Midbrain (tissue), 1 donor: Measurements from ENCODE around the gene SMAD9.

Source experiments
- DNase-seq: peaks from one replicate; lab custom pipeline; 2025; lab: John Stamatoyannopoulos, UW

The SMAD9 gene

DNA sequence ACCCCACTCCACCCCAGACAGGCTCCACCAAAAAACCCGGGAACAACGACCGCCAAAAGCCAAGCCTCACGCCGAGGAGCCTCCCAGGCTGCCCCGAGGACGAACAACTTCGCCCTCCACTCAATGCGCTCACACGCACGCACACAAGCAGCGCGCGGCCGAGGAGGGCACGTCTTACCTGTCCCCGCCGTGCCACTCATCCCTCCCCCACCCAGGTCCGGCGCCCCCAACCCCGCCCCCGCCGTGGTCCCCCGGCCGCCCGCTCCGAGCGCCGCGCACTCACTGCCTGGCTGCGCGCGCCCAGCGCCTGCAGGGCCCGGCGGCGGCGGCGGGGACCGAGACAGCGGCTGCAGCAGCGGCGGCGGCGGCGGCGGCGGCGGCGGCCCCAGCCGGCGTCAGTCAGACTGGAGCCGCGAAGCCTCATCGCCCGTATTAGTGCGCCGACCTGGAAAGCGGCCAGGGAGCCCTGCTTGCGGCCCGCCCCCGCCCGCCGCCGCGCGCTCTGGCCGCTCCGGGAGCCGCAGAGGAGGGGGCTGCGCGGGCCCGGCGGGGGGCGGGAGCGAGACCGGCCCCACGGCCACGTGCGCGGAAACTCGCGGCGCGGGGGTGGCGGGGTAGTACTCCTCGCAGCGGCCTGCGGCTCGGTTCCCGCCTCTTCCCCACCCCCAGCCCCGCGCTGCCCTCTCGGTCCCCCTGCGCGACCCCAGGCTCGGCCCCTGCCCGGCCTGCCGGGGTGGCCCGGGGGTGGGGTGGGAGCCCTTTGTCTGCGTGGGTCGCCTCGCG is at the start of gene SMAD9:
SMAD9 (minus strand) TSS at position 406 of the 783 bp plus-strand sequence. CDS start 40,549 bp downstream, outside the sequence.
- peak; percentile 71 for DNase-seq

DNA sequence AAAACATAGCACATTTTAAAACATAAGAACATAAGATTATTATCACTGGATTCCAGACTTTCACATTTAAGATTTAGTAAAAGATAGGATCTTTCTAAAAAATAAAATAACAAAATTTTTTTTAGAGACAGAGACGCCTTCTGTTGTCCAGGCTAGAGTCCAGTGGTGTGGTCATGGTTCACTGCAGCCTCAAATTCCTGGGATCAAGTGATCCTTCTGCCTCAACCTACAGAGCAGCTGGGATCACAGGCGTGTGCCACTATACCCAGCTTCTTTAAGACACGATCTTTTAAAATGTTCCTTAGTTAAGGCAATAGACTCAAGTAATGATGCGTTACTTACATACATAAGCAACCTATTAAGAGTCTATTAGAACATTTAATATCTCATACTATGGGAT is 46.4 kb upstream of the SMAD9 start:
- DNase-seq = no peak

DNA sequence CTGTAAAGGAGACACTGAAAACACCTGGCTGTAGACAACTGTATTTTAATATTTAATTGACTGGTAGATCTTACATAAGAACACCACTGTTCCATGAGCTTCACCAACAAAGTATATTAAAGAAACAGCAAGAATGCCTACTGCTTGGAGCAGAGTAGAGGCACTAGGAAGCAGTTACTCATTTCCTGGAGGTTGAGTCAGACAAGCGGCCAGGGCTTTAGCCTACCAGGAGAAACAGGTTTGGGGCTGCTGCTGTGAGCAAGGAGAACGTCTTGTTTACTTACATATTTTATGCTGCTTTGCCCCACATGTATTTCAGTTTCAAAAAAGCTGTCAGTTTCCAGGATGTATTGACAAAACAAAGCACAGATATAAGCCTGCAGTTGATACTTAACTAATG is 45.7 kb upstream of the SMAD9 start:
- DNase-seq = no peak

DNA sequence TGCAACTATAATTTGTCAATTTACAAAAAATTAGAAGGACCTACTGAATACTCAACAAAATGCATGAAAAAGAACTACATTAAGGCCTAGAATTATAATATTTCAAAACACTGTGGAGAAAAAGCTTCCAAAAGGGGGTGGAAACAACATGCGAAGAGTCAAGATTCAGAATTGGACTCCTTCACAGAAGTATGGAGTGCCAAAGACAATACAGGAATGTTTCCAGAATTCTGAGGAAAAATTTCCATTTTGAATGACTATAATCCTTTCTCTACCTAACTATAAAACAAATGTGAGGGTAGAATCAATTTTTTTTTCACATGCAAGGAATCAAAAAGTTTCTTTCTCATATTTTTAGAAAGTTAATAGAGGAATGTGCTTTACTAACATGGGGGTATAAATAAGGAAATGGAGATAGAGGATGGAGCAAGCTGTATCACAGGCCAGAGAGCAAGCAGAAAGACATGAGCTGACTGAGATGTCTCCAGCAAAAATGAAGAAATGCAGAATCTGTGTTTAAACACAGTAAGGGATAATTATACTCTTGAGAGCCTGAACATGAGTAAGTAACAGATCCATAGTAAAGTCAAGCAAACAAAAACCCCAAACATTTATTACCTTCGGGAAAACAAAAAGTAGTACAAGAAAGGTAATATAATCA is 39.5 kb upstream of the SMAD9 start:
- no peak for DNase-seq

DNA sequence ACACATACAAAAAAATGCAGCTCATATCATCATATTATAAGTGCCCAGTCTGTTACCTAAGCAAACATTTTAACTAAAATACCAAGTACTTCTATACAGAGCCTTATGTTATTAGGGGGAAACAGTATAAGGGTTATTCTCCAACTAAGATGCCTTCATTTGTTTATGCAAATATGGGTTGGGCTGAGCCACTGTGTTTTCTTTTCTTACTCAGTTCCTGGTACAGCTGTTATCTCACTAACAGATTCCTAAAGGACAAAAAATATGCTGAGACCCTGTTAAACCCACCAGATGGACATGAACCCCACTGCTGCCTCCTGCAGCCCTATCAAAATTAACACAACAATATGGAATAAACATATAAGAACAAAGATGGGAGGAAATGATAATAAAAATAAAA is 34.5 kb upstream of the SMAD9 start:
- DNase-seq = no peak

DNA sequence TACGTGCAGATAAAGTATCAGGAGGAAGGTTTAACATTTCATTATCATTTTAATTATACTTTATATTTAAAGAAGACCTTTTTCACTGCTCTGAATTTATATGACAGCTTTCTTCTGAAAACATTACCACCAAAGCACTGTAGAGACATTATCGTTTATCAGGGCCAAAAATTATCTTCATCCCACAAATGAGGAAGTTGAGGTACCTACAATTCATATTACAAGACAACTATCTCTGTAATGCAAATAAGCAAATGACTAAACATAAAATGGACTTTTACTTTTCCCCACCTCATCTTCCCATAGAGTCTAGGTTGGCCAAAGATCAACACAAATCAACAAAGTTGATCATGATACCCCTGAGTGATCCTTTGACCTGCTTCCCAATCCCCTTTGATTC is 30.9 kb upstream of the SMAD9 start:
- no peak for DNase-seq

DNA sequence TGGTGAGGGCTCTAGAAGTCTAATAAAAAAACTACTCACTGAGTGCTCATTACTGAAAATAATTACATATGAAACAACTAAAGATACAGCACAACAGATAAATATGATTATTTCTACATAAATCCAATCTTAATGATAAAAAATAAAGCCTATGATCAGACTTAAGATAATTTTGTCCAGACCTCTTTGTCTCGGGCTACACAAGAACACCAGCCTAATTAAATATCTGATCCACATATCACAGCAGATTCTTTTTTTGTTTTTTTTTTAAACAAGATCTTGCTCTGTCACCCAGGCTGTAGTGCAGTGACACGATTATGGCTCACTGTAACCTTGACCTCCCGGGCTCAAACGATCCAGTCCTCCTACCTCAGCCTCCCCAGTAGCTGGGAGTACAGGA is 30.3 kb upstream of the SMAD9 start:
- DNase-seq = no peak

DNA sequence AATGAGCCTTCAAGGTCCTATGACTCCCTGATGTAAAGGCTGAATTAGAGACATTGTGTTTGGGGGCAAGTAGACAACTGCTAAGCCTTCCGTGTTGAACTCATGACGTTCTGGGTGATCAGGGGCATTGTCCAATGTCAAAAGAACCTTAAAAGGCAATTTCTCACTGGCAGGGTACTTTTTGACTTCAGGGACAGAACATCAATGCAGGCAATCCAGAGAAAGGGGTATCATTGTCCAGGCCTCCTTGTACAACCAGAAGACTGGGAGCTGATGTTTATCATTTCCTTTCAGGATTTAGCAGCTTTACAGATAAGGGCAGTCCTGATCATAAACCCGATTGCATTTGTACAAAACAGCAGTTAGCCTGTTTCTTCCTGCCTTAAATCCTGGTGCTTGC is 25.0 kb upstream of the SMAD9 start:
- no peak for DNase-seq

DNA sequence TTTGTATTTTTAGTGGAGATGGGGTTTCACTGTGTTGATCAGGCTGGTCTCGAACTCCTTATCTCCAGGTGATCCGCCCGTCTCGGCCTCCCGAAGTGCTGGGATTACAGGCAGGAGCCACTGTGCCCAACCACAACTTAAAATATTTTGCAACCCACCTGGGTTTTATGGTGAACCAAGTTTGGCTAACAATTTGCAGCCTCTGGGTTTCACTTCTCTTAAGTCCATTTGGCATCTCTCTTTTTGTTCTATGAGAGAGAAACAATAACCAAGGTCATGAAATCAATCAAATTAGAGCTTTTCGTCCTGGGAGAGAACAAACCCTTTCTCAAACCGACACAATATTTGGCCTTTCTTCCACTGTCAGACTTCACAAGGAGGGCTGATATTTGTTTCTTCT is 5.6 kb upstream of the SMAD9 start:
- no peak for DNase-seq

DNA sequence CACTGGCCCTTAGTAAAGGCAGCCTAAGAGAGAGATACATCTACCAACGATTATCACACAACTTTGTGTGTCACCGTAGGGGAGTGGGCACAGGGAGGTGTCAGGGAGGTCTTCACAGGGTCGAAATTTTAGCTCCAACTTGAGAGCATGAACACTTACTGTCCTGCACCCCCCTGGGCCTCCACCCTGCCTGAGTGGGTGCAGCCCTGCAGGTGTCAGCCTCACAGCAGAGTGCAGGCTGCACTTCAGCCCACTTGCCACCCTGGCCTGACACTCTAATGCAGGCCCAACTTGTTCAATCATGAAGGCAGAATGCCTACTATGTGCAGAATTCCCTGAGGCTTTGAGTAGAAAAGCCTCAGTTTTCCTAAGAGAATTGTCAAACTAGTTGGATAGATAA is 4.0 kb upstream of the SMAD9 start:
- no peak for DNase-seq

DNA sequence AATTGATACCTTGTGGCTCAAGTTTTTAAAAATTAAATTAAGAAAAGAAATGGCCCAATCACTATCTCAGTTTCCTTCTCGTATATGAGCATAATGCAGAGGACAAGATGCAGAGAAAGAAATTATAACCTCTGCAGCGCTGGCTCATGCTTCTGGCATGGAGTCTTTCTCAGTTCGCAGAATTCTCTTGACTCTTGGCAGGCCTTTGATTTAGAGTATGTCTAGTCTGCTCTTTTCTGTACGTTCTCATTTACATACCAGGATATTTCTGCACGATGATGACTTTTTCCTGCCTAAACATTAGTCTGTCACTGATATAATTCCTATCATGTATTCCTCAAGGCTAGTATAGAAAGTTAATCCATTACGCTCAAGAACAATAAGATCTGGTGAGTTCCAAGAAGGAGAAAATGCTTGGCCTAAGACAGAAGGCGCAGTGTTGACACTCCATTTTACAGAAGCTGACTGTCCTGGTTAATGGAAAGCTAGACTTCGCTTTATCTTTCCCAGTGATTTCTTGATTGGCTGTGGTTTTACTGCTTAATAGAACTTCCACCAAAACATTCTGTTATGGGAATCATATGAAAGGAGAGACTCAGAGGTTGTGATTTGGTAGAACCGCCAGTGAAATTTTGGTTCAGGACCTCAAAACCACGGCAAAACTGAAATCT is 1.7 kb upstream of the SMAD9 start:
- no peak for DNase-seq

DNA sequence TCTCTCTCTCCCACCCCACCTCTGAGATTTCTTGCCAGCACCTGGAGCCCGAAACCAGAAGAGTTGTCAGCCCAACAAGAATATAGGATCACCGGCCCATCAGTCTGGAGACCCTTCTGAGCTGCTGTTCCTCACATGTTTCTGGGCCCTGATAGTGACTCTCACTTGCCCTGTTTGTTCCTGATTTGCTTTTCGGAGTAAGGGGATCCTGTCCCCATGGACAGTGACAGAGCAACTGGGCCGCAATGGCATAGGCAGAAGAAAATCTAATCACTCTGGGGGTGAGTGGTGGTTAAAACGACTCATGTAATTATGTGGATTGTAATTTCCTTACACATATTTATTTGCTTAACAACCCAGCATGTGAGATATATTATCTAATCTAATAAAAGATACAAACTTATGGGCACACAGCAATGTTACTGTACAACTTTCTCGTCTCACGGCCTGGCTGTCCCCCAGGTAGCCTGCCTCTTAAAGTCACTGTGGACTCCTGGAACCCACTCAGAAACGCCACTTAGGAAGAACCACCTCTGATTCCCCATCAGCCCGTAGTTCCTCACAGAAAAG is 663 bp upstream of the SMAD9 start:
- DNase-seq = no peak

DNA sequence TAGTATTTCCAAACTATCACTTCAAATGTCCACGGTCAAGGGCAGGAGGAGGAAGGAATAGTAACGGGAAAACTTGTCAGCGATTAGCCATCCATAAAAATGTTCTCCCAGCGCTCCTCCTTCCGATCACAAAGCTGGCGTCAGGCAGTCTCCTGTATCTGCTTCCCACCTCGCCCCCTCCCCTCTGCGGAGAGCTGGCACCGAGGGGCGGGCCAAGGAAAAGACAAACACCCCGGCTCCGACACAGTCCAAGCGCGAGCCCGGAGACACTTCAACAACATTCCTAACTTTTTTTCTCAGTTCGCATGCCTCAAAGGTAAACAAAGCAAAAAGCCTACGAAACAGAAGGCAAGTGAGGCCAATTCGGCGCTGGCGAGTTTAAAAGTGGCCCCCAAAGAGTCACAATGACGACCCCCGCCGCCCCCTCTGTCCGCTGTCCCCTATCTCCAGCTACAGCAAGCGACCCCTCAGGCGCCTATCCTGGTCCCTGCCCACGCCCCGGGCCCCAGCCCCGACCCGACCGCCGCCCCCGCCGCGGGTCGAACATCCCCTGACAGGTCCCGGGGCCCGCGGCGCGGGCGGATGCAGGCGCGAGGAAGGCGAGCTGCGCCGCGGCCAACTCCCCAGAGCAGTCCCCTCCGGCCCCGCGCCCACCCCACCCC is 736 bp downstream of the SMAD9 start:
- DNase-seq = peak; percentile 37

DNA sequence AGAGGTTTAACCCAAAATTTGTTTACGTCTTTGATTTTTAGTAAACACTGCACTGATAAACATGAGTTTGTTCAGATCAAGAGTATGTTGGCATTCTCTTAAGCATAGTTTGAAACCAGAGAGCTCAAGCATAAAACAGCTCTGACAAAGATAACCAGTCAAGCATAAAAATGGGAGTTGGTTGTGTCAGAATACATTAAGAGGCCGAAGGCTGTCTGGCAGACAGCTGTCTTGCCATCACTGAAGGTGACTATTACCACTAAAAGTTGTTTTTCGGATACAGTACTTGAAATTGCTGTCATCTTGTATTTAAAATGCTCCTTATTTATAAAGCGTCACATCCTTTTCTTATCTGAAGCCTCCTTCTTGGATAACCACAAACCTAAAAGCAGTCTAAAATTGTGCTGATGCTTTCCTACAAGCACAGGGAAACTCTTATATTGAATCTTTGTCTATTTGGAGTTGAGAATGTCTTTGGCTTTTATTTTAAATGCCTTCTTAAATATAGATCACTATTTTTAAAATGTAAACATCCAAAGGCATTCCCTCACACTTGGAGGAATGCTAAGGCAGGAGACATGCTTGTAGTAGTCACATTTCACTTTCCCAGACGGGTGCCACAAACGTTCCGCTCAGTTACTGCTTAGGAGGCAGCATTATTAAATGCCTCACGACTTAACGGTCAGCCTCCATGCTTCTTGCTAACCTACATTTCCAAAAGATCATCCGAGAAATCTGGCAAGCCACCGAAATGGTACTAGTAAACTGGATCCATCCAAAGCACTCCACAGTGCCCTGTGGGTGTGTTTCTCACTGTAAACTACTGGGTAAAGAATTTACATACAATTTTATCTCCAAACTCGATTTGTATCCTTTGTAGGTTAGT is 1.5 kb downstream of the SMAD9 start:
- DNase-seq = peak; percentile 37

DNA sequence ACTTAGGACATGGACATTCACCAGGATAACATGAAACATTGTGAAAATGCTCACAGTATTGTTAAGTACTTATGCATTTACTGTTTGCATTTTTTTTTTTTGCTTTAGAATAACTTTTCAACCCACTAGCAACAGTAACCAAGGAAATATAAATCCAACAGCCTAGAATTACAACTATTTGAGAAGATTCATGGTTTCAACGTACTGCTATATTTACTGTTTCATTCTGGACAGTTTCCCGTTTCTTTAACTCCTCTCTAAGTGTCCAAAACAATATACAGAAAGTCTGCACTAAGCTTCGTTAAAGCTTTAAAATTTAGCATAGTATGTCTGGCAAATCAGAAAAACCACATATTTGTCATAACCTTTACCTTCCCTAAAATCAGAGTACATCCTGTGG is 2.7 kb downstream of the SMAD9 start:
- DNase-seq = peak; percentile 3

DNA sequence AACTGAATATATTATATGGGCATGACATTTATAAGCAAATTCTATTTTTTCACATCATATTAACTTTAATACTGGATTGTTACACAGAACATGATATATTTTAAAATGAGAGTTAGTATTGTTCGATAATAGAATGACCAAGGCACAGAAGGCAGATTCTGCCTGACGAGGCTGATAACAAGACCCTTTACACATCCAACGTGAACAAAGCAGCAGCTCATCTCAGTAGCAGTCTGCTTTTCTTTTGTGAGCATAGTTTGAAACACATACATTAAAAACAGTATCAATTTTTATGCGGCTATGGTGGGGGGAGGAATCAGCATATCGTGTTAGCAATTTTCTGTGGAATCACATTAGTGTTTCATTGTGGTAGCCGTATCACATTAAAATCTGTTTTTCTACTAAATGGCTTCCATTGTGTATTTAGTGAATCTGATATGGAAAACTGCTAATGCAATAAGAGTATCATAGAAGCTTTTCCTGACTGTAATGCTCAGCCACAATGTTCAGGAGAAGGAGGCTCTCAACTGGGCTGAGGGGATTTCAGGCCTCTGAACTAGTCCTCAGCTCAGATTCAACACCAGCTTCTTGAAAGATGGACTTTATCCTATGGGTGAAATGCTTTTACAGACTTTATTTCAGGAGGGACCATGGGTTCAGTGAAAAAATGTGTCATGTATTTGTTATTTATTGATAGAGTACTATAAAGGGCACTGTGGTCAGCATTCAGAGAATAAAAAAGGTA is 4.0 kb downstream of the SMAD9 start:
- DNase-seq = peak; percentile 22

DNA sequence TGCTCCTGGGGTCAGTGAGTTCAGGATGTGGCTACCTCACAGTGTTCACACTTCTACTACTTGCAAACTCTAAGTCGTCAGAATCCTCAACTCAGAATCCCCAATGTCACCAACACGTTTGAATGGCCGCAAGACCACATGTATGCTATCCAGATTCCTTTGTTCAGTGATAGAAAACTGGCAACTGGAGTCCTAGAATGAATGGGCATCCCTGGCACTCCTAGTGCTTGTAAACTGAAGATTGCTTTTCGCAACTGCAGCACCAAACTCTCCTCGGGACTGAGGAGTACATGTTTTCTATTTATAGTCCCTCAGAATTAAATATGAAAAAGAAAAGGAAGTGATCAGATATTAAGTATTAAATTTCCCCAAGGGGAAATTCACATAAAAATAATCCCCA is 4.9 kb downstream of the SMAD9 start:
- peak; percentile 10 for DNase-seq

DNA sequence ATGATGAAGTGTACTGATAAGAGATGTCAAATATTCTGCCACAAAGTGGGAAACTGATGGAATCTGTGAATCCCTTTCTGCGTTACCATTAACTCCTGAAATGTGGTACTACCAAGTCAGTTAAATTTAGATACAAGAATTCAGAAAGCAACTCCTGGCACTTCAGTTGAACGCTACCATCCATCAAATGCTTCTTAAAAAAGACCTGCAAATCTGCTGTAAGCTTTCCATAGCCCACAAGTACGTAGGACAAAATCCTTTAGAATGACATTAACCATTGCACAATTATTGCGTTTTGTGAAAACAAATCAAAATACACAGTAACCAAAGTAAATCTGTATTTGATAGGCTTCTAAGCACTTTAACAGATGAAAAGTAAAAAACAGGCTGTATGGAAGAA is 5.4 kb downstream of the SMAD9 start:
- no peak for DNase-seq

DNA sequence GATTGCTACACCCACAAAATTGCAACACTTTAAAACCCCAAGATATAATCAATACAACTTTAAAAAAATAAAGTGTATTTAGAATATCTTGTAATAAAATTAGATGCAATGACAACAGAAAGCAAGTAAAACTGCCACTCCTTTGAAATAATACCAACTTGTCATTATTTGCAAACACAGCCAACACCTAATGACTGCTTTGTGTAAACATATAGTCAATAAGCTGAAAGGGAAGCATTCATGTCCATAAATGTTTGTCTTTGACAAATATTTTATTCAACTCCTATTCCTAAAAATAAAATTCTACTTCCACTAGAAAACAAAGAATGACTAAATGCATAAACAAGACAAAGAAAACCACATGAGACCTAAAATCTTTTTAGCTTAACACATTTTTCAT is 6.6 kb downstream of the SMAD9 start:
- no peak for DNase-seq

DNA sequence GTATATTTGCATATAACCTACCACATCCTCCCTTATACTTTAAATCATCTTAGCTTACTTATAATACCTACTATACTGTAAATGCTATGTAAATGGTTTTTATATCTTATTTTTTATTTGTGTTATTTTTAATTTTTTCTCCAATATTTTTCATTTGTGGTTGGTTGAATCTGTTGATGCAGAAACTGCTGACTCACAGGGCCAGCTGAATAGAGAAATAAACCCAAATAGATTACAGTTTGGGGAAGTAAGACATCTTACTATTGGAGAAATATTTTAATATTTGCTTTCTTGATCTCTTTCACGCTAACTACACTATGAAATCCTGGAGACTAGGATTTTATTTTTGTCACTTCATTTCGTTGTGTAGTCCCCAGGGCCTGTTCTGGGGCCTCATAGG is 7.1 kb downstream of the SMAD9 start:
- DNase-seq = no peak

DNA sequence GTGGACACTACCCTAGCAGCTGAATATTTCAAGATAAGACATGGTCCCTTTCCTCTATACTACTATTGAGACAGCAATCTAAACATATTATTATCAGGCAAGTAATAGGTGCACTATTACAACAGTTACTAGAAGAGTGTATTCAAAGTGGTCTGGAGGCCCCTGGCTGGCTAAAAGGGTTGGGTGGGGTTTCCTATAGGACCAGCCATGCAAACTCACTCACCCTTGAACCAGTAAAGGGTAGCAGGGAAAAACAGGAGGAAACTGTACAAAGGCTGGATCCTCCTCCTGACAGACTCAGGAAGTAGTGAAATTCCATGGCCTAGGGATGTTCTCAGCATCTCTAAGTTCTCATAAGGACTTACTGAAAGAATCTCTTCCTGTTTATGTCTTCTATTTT is 7.7 kb downstream of the SMAD9 start:
- DNase-seq = no peak
